SK-N-SH treated with all-trans-retinoic acid at 6 μM for 48 hours (cell line): ENCODE measurements around the gene AP2B1.

Experiments
- ATAC-seq: fragments of 200-7000 bp; cut with Tn5 transposase; 3 replicates; pipeline ENCODE4 v1.9.1; 2020; ENCODE audit warnings: mild to moderate bottlenecking, moderate library complexity
- ARNTL ChIP-seq: fragments of 450-650 bp; formaldehyde crosslinking; IDR thresholded peaks from 2 replicates; pipeline ENCODE4 v1.5.0; 2020; ENCODE audit warnings: low read depth, mild to moderate bottlenecking, moderate library complexity, borderline replicate concordance
- CSDC2 ChIP-seq: fragments of 250-450 bp; sonication (Bioruptor Pico); IDR thresholded peaks from 2 replicates; pipeline ENCODE4 v1.5.0; 2020; ENCODE audit warnings: mild to moderate bottlenecking, moderate library complexity
- ESRRG ChIP-seq: fragments of 250-450 bp; sonication (Bioruptor Pico); IDR thresholded peaks from 2 replicates; pipeline ENCODE4 v1.6.1; 2021; ENCODE audit warnings: mild to moderate bottlenecking
- ISL1 ChIP-seq: fragments of 250-450 bp; sonication (Bioruptor Pico); IDR thresholded peaks from 2 replicates; pipeline ENCODE4 v2.1.2; 2022; ENCODE audit warnings: mild to moderate bottlenecking, moderate library complexity
- OSR1 ChIP-seq: fragments of 250-450 bp; sonication (Bioruptor Pico); IDR thresholded peaks from 2 replicates; pipeline ENCODE4 v1.8.0; 2022; ENCODE audit warnings: moderate library complexity, mild to moderate bottlenecking, inconsistent platforms
- PPARA ChIP-seq: fragments of 250-450 bp; sonication (Bioruptor Pico); IDR thresholded peaks from 2 replicates; pipeline ENCODE4 v1.5.0; 2020; ENCODE audit warnings: mild to moderate bottlenecking, borderline replicate concordance
- RARB ChIP-seq: fragments of 250-450 bp; sonication (Bioruptor Pico); IDR thresholded peaks from 2 replicates; pipeline ENCODE4 v1.8.0; 2021; ENCODE audit warnings: mild to moderate bottlenecking, moderate library complexity
- SNAI2 ChIP-seq: fragments of 250-450 bp; sonication (Bioruptor Pico); IDR thresholded peaks from 2 replicates; pipeline ENCODE4 v1.5.0; 2020; ENCODE audit warnings: mild to moderate bottlenecking, moderate library complexity
- TCF4 ChIP-seq: fragments of 250-450 bp; sonication (Bioruptor Pico); IDR thresholded peaks from 2 replicates; pipeline ENCODE4 v1.8.0; 2021; ENCODE audit warnings: mild to moderate bottlenecking, moderate library complexity, borderline replicate concordance
- ZC3H10 ChIP-seq: fragments of 250-450 bp; sonication (Bioruptor Pico); IDR thresholded peaks from 2 replicates; pipeline ENCODE4 v1.5.1; 2021; ENCODE audit warnings: mild to moderate bottlenecking, moderate library complexity
- ZFP3 ChIP-seq: fragments of 250-450 bp; sonication (Bioruptor Pico); IDR thresholded peaks from 2 replicates; pipeline ENCODE4 v1.5.0; 2020; ENCODE audit warnings: mild to moderate bottlenecking, moderate library complexity
- ZNF70 ChIP-seq: fragments of 450-650 bp; formaldehyde crosslinking; IDR thresholded peaks from 2 replicates; pipeline ENCODE4 v1.5.0; 2020; ENCODE audit warnings: mild to moderate bottlenecking, moderate library complexity
- ZNF8 ChIP-seq: fragments of 450-650 bp; formaldehyde crosslinking; IDR thresholded peaks from 2 replicates; pipeline ENCODE4 v1.5.0; 2020; ENCODE audit warnings: mild to moderate bottlenecking, moderate library complexity
- TF ChIP-seq, protein P1 (sequence below): fragments of 250-450 bp; sonication (Bioruptor Pico); IDR thresholded peaks from 2 replicates; pipeline ENCODE4 v1.5.1; 2020; ENCODE audit warnings: low read depth, mild to moderate bottlenecking, moderate library complexity
- TF ChIP-seq, protein P2 (sequence below): fragments of 250-450 bp; sonication (Bioruptor Pico); IDR thresholded peaks from 2 replicates; pipeline ENCODE4 v1.5.0; 2020; ENCODE audit warnings: mild to moderate bottlenecking, moderate library complexity
- TF ChIP-seq, protein P3 (sequence below): fragments of 250-450 bp; sonication (Bioruptor Pico); IDR thresholded peaks from 2 replicates; pipeline ENCODE4 v1.8.0; 2020; ENCODE audit warnings: mild to moderate bottlenecking, moderate library complexity, borderline replicate concordance

AP2B1 gene

DNA sequence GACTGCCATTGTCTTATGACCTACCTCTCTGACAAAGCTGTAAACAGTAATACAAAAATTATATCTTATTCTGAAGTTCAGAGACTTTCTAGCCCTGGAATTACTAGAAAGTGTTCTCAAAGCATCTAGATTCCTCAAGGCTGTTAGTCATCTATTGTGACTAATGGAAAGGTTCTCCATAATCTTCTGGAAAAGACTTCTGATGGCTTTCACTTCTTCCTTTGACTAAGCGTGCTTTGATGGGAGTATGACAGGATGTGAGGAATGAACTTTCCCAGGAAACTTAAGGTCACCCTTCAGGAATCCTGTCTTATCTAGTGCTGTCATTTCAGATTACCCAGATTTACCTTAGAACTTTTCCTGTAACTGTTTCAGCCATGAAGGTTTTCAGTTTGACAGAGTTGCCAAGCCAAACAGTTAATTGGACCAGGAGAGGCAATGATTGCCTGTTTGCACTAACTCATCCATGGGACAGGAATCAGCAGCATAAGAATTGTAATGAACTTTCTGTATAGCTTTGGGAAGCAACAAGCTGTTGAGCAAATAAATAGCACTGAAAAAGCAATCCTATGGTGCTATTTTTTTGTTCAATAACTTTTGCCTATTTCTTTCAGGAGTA is 43.5 kb downstream of the AP2B1 start:
- peak; percentile 71 for ATAC-seq
- TF ChIP-seq, protein P1, sequence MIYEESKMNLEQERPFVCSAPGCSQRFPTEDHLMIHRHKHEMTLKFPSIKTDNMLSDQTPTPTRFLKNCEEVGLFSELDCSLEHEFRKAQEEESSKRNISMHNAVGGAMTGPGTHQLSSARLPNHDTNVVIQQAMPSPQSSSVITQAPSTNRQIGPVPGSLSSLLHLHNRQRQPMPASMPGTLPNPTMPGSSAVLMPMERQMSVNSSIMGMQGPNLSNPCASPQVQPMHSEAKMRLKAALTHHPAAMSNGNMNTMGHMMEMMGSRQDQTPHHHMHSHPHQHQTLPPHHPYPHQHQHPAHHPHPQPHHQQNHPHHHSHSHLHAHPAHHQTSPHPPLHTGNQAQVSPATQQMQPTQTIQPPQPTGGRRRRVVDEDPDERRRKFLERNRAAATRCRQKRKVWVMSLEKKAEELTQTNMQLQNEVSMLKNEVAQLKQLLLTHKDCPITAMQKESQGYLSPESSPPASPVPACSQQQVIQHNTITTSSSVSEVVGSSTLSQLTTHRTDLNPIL: peak; percentile 86
- TF ChIP-seq CSDC2: peak; percentile 39; the same call in 1 of the 2 replicates
- peak; percentile 58; the same call in 1 of the 2 replicates for TF ChIP-seq ZFP3 (CRISPR knock-in tag)
- TF ChIP-seq RARB (CRISPR knock-in tag): no peak
- peak; percentile 86 for TF ChIP-seq ISL1
- TF ChIP-seq, protein P2, sequence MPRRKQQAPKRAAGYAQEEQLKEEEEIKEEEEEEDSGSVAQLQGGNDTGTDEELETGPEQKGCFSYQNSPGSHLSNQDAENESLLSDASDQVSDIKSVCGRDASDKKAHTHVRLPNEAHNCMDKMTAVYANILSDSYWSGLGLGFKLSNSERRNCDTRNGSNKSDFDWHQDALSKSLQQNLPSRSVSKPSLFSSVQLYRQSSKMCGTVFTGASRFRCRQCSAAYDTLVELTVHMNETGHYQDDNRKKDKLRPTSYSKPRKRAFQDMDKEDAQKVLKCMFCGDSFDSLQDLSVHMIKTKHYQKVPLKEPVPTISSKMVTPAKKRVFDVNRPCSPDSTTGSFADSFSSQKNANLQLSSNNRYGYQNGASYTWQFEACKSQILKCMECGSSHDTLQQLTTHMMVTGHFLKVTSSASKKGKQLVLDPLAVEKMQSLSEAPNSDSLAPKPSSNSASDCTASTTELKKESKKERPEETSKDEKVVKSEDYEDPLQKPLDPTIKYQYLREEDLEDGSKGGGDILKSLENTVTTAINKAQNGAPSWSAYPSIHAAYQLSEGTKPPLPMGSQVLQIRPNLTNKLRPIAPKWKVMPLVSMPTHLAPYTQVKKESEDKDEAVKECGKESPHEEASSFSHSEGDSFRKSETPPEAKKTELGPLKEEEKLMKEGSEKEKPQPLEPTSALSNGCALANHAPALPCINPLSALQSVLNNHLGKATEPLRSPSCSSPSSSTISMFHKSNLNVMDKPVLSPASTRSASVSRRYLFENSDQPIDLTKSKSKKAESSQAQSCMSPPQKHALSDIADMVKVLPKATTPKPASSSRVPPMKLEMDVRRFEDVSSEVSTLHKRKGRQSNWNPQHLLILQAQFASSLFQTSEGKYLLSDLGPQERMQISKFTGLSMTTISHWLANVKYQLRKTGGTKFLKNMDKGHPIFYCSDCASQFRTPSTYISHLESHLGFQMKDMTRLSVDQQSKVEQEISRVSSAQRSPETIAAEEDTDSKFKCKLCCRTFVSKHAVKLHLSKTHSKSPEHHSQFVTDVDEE (CRISPR knock-in tag): no peak
- peak; percentile 27; the same call in 1 of the 2 replicates for TF ChIP-seq ZC3H10 (CRISPR knock-in tag)
- TF ChIP-seq SNAI2 (CRISPR knock-in tag): 0 out of 2 replicates have a peak, but pooled peaks have one; percentile 40

DNA sequence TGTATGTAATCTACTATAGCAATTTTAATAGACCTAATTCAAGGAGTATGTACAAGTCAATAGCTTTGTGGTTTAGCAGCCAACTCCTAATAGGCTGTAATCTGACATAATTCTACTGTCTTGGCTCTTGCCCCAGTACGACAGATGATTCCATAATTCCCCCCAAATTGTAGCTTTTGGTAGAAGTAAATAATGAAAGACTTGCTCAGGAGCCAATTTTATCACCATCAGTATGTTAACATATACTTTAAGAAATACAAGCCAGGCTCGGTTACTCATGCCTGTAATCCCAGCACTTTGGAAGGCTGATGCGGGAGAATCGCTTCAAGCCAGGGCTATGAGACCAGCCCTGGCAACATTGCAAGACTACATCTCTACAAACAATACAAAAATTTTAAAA is 53.9 kb downstream of the AP2B1 start:
- ATAC-seq: no peak
- TF ChIP-seq TCF4 (CRISPR knock-in tag): no peak
- TF ChIP-seq, protein P1: no peak
- TF ChIP-seq ZC3H10 (CRISPR knock-in tag): no peak
- TF ChIP-seq ZFP3 (CRISPR knock-in tag): no peak
- no peak for TF ChIP-seq ESRRG

DNA sequence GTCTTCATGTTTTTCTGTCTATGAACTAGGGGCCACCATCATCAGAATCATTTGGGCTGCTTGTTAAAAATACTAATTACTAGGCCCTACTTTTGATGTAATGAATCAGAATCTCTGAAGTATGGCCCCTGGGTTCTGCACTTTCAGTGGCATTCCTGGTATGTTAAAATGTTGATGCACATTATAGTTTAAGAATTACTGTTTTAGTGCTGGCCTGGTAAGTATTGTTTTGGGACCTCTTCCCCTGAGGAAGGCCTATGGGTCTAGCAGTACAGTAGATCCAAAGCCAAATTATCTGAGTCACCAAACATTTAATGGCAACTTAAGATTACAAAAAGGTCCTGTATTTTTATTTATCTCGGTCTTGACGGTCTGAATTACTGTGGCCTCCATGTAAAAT is 58.8 kb downstream of the AP2B1 start:
- ATAC-seq: no peak
- TF ChIP-seq ISL1 (peak; percentile 77), ESRRG (no peak)

DNA sequence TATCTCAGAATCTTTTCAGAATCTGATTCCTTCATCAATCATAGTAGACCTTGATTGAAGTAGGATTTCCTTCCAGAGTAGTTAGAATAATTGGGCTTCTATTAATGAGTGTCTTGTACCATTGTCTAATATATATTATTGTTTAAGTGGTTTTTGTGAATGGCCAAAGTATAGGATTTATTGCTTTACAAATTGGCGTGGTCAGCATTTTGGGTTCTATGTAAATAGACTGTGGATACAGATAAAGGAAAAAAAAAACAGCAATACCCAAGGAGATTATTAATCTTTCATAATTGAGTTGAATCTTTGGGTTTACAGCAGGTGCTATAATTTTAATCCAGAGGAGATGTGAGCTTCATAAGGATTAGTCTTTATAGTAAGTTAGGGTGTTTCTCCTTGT is 64.3 kb downstream of the AP2B1 start:
- ATAC-seq: no peak
- TF ChIP-seq ZNF8: no peak
- TF ChIP-seq ESRRG: no peak
- TF ChIP-seq, protein P3, sequence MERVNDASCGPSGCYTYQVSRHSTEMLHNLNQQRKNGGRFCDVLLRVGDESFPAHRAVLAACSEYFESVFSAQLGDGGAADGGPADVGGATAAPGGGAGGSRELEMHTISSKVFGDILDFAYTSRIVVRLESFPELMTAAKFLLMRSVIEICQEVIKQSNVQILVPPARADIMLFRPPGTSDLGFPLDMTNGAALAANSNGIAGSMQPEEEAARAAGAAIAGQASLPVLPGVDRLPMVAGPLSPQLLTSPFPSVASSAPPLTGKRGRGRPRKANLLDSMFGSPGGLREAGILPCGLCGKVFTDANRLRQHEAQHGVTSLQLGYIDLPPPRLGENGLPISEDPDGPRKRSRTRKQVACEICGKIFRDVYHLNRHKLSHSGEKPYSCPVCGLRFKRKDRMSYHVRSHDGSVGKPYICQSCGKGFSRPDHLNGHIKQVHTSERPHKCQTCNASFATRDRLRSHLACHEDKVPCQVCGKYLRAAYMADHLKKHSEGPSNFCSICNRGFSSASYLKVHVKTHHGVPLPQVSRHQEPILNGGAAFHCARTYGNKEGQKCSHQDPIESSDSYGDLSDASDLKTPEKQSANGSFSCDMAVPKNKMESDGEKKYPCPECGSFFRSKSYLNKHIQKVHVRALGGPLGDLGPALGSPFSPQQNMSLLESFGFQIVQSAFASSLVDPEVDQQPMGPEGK (CRISPR knock-in tag): no peak
- TF ChIP-seq OSR1 (CRISPR knock-in tag): no peak
- no peak for TF ChIP-seq ZNF70
- TF ChIP-seq ARNTL: no peak
- TF ChIP-seq, protein P2 (CRISPR knock-in tag): no peak
- TF ChIP-seq PPARA (CRISPR knock-in tag): no peak
- TF ChIP-seq ZFP3 (CRISPR knock-in tag): no peak
